ENCODE data around the gene IFNL4.
"Not testable (repeated sequence)": the region's sequence is repeated elsewhere in the genome, so short reads cannot be mapped to it uniquely, and the experiment has no call there.

IFNL4 gene

DNA sequence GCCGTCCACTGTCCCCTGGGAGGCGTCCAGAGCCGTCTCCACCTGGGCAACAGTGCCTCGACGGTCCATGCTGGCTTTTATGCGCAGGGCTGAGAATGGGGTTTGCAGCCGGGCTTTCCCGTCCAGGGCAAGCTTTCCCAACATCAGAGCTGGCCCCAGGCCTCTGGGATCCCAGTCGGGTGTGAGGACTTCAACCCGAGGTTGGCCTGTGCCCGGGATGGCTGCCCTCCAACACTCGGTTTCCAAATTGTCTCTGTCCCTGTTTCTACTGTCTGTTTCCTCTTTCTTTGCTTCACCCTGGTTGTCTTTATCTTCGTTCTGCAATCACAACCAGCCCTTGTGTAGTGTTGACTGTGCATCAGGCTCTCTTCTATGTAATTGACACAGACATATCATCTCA is at the start of gene IFNL4:
IFNL4 (minus strand) TSS at position 51 of the 400 bp plus-strand sequence.
- no peak for DNase-seq

DNA sequence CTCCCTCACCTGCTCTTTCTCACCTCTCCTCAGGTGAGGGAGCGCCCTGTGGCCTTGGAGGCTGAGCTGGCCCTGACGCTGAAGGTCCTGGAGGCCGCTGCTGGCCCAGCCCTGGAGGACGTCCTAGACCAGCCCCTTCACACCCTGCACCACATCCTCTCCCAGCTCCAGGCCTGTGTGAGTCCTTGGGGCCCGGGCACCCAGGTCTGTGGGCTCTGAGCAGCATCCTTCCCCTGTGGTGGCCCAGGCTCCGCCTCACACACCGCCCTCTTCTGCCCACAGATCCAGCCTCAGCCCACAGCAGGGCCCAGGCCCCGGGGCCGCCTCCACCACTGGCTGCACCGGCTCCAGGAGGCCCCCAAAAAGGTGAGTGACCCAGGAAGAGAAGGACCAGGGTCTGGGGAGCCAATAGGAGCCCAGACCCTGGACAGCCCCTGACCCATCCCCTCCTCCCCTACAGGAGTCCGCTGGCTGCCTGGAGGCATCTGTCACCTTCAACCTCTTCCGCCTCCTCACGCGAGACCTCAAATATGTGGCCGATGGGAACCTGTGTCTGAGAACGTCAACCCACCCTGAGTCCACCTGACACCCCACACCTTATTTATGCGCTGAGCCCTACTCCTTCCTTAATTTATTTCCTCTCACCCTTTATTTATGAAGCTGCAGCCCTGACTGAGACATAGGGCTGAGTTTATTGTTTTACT is 49.4 kb upstream of the IFNL4 start:
- DNase-seq, result peak; percentile 15

DNA sequence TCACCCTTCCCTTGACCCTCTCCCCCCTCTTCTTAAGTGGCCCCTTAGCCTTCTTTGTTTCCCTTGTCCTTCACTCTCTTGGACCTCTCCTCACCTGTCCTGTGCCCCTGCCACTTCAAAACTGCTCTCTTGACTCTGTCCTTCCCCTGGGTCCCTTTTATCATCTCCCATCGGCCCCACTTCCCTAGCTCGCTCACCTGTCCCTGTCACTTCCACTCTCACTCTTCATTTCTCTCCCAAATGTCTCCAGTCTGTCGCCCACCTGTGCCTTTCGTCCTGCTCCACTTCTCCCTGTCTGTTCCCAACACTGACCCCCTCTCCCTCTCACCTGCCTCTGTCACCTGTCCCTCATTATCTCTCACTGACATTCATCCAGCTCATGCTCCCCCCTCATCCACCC is 48.2 kb upstream of the IFNL4 start:
- DNase-seq, result no peak

DNA sequence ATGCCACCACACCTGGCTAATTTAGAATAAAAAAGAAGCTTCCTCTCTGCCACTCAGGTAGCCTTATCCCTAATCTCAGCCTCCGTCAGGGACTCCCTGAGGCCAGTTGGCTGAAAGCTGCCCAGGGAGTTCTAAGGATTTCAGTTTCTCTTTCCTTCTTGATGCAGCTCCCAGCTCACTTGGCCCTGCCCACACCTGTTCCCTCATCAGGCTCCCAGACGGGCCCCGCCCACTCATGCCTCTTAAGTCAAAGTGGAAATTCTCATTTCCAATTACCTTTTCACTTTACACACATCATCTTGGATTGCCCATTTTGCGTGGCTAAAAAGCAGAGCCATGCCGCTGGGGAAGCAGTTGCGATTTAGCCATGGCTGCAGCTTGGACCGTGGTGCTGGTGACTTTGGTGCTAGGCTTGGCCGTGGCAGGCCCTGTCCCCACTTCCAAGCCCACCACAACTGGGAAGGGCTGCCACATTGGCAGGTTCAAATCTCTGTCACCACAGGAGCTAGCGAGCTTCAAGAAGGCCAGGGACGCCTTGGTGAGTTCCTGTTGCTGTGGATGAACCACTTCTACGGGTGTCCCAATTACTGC is 47.5 kb upstream of the IFNL4 start, which contains the start of gene IFNL1:
IFNL1 (plus strand) TSS at position 353 of the 591 bp plus-strand sequence; CDS start at position 368, 15 bp downstream.
- no peak for DNase-seq

DNA sequence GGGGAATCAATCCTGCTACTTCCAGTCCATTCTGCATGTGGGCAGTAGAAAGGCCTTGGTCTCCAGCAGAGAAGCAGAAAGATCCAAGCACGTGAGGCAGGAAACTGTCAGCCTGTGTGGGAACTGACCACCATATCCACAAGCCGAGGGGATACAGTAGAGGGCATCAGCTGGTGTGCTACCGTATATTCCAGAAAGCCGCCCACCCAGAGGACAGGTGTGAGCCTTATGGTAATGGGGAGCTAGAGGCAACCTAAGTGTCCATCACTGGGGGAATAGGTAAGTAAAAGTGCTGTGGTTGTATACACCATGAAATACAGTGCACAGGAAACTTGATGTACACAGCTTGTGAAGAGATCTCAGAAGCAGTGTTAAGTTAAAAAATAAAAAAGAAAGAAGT is 44.7 kb upstream of the IFNL4 start:
- no peak for DNase-seq

DNA sequence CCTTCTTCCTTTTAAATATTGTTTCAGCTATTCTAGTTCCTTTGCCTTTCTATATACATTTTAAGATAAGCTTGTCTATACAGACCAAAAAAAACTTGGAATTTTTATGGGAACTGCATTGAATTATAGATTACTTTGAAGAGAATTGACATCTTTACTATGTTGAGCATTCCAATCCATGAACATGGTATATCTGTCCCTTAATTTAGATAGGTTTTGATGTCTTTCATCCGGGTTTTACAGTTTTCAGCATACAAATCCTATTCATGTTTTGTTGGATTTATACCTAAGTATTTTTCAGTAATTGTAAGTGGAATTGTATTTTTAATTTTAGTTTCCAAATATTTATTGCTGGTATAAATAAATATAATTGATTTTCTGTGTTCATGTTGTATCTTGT is 35.4 kb upstream of the IFNL4 start:
- no peak for DNase-seq

DNA sequence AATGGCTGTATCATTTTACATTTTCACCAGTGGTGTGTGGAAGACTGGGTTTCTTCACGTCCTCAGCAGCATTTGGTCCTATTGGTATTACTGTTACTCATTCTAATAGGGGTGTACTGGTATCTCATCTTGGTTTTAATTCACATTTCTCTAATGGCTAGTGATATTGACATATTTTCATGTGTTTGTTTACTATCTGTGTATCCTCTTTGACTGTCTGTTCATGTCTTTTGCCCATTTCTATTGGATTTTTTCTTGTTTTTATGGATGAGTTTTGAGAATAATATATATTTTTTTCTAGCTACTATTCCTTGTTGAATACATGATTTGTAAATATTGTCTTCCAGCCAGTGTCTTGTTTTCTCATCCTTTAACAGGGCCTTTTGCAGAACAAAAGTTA is 33.4 kb upstream of the IFNL4 start:
- DNase-seq, result no peak

DNA sequence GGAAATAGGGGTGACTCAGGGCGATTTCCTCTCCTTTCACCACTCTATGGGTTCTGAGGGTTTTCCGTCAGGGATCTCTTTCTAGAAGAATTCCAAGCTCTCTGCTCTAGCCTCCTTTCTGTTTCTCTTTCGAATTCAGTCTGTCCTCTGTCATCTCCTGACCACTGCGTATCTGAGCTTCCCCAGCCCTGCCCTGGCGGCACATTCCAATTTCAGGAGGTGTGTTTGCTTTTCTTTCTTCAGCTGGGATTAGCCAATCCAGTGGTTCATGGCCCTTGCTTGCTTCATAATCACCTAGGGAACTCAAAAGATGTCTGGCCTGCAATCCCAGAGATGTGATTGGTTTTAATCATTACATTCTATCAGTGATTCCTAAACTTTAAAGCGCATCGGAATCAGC is 28.9 kb upstream of the IFNL4 start:
- DNase-seq, result no peak

DNA sequence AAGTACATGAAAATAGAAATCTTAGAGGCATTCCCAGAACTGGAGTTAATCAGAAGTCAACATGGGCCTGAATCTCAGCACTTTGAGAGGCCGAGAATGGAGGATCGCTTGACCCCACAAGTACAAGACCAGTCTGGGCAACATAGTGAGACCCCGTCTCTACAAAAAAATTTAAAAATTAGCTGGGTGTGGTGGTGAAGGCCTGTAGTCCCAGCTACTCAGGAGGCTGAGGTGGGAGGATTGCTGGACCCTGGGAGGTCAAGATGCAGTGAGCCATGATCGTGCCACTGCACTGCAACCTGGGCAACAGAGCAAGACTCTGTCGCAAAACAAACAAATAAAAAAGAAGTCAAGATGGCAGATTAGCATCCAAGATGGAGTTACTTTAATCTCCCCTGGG is 28.1 kb upstream of the IFNL4 start:
- DNase-seq, result no peak

DNA sequence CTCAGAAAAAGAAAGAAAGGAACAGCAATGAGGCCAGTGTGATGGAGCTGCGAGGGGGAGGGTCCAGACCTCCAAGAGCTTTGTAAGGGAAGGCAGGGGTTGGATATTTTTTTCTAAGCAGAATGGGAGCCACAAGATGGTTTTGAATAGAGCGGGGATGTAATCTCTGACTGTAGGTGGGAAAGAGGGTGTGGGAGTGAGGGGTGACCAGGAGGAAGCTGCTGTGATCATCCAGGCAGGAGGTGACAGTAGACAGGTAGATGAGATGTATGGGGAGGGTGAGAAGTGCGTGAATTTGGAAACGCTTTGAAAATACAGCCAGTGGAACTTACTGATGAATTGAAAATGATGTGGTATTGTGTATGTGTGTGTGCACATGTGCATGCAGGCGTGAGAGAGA is 26.9 kb upstream of the IFNL4 start:
- no peak for DNase-seq

DNA sequence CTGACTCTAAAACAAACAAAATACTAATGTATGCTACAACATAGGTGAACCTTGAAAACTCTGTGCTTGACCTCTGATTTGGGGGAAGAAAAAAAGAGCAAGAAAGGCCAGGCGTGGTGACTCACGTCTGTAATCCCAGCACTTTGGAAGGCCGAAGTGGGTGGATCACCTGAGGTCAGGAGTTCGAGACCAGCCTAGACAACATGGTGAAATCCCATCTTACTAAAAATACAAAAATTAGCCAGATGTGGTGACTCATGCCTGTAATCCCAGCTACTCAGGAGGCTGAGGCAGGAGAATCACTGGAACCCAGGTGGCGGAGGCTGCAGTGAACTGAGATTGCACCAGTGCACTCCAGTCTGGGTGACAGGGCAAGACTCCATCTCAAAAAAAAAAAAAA is 25.2 kb upstream of the IFNL4 start:
- DNase-seq, result not testable (repeated sequence)

DNA sequence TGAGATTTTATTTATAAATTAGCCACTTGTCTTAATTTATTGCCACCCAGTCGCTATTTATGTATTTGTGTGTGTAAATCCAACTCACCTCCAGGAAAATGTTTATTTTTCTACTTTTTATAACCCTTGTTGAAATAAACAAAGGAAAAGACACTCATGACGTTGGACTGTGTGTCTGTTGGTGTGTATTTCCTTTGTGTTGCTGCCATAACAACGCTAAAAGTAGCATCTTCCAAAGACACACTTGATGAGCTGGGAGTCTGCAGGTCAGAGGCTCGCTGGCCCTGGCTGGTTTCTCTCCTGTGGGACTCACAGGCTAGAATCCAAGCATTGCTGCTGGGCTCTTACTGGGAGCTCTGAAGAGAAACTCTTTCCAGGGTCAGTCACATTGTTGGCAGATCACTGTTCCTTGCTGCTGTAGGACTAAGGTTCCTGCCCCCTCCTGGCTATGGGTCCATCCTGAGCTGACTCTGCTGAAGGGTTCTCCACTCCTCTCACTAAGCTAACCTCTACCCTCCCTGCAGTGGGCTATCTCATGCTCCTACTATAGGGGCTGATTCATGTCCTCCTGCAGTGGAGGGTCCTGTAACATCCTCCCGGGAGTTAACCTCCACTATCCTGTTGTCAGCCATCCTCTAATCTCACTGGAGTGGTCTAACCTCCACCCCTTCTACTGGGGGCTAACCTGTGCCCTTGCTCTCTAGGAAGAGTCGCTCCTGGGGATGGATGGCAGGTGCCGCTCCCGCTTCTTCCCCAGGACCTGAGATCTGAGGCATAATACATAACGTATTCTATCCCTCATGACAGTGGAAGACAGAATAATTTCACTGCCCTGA is 21.6 kb upstream of the IFNL4 start:
- DNase-seq, result no peak

DNA sequence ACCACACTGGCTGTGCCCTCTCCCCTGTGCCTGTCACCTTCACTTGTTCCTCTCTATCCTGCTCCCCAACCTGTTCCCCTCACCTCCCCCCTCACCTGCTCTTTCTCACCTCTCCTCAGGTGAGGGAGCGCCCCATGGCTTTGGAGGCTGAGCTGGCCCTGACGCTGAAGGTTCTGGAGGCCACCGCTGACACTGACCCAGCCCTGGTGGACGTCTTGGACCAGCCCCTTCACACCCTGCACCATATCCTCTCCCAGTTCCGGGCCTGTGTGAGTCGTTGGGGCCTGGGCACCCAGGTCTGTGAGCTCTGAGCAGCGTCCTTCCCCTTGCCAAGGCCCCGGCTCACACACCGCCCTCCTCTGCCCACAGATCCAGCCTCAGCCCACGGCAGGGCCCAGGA is 20.7 kb upstream of the IFNL4 start:
- DNase-seq, result not testable (repeated sequence)

DNA sequence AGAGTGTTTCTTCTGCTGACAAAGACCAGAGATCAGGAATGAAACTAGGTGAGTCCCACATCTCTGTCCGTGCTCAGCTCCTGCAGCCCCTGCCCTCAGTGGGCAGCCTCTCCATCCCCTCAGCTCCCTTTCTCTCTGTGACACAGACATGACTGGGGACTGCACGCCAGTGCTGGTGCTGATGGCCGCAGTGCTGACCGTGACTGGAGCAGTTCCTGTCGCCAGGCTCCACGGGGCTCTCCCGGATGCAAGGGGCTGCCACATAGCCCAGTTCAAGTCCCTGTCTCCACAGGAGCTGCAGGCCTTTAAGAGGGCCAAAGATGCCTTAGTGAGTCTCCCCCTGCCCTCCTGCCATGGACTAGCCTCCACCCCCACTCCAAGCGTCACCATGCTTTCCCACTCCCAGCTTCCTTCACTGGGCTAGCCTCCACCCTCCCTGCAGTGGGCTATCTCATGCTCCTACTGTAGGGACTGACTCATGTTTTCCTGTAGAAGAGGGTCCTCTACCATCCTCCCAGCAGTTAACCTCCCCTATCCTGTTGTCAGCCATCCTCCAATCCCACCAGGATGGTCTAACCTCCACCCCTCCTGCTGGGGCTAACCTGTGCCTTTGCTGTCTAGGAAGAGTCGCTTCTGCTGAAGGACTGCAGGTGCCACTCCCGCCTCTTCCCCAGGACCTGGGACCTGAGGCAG is 20.0 kb upstream of the IFNL4 start:
- DNase-seq, result not testable (repeated sequence)

DNA sequence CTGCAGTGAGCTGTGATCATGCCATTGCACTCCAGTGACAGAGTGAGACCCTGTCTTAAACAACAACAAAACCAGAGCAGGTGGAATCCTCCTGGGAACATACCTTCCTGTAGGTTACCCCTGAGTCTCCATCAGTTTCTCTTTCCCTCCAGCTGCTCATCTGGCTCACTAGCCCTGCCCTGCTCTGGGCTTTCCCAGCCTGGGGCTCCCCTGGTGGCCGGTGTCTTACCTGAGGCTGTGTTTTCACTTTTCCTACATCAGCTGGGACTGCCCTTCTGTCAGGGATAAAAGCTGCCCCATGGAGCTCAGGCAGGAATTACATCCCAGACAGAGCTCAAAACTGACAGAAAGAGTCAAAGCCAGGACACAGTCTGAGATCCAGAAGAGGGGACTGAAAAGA is 19.4 kb upstream of the IFNL4 start, which contains the start of gene IFNL2:
IFNL2 (plus strand) TSS at position 312 of the 400 bp plus-strand sequence. CDS start 173 bp downstream, outside the sequence.
- not testable (repeated sequence) for DNase-seq

DNA sequence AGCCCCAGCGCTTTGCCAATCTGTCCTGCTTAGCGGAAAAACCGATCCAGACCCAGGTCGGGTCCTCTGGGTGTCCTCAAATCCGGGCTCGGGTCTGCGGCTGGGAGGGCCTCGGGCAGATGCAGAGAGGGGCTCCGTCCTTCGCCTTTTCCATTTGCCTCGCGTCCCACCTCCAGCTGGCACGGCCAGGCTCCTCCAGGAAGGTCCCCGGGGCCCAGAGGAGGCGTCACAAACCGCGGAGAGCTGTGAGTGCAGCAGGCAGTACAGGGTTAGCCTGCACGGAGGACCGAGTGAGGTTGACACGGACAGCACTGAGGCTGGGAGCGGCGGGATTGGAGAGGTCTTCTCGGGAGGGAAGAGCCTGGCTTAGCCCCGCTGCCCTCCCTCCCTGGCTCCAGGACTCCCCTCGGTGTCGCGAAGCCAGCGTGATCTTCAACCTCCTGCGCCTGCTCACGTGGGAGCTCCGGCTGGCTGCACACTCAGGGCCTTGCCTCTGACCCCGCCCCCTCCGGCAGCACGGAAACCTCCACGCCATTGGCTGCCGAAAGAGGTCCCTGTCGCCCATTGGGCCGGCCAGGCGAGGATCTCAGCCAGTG is 16.8 kb upstream of the IFNL4 start:
- no peak for DNase-seq

DNA sequence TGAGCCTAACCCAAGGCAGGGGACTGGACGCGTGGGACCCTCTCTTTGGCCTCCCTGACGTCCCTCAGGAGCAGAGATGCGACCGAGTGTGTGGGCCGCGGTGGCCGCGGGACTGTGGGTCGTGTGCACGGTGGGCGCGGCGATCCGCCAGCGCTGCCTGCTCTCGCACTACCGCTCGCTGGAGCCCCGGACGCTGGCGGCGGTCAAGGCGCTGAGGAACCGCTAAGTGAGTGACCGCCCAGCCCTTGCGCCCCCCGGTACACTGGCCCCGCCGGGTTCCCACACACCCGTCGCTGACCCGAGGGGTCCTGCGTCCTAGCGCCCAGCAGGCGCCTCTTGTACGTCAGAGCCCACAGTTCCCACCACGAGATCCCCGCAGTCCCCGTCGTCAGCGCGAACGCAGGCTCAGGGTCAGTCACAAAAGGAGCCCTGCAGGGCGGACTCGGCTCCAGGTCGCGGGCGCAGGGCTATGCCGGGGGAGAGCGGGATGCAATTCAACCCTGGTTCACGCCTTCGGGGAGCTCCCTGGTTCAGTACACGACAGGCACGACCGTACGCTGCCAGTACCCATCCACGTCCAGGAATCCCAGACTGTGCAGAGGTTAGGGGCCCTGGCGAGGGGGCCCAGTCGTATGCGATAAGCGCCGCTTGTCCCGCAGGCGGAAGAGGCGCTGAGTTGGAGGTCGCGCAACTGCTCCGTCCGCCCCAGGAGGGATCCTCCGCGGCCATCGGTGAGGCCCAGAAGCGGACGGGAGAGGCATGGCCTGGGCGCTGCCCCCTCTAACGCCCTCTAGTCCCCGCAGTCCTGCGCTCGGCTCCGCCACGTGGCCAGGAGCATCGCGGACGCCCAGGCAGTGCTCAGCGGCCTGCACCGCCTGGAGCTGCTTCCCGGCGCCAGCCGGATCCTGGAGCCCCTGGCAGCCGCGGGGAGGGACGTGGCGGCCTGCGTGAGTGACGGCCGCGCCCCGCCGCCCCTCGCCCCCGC is 15.9 kb upstream of the IFNL4 start:
- DNase-seq, result no peak

DNA sequence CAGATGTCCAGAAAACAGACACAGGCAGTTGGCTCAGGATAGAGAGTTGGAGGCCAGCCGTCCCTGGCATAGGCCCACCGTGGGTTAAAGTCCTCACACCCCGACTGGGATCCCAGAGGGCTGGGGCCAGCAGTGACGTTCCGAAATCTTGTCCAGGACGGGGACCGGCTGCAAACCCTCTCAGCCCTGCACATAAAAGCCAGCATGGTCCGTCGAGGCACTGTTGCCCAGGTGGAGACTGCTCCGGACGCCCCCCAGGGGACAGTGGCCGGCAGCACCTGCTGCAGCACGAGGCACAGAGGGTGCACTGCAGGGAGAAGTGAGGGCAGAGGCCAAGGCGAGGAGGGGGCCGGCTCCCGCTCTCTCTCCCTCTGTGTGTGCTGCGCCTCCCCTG is 15.3 kb upstream of the IFNL4 start:
- no peak for DNase-seq

DNA sequence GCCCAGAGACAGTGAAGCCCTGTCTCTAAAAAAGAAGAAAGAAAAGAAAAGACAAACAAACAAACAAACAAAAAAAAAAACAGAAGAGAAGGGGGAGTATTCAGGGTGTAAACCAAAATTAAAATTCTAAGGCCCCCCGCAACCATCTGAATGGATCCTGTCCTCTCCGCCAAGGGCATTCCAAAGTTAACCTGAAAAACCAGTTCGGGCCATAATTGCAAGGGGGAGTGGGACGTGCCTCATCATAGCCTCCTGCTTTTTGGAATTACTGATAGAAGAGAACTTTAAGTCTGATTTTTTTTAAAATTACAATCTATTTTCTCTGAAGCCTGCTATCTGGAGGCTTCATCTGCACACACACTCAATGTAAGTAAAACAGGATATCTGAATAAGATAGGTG is 13.8 kb upstream of the IFNL4 start:
- no peak for DNase-seq

DNA sequence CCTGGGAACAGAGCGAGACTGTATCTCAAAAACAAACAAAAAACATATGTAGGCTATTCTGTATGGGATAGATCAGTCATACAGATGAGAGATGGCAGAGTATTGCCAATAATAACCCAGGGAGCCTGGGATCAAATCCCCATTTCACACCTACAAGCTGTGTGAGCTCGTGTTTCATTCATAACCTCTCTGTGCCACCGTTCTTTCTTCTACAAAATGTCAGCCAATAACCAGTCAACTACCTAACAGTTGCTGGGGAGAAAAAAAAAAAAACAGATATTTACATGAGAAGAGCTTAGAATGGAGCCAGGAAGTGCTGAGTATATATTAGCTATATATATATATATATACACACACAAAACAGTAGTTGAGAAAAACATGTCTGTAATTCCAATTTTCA is 13.0 kb upstream of the IFNL4 start:
- no peak for DNase-seq

DNA sequence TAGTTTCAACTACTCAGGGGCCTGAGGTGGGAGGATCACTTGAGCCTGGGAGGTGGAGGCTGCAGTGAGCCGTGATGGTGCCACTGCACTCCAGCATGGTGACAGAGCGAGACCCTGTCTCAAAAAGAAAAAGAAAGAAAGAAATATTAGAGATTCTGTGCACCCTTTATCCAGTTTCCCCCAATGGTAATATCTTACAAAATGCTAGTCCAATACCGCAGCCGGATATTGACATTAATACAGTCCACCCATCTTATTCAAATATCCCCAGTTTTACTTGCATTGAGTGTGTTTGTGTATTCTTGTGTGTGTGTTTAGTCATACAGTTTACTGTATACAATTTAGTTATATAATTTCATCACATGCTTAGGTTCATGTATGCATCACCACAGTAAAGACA is 8.6 kb upstream of the IFNL4 start:
- DNase-seq, result no peak

All from activated CD4-positive, alpha-beta T cell treated with anti-CD3 and anti-CD28 coated beads for 1 hour (primary cell).